AG04450 (cell line): Measurements from ENCODE around the gene TIMM13. TPM values are rescaled to one million over a fixed set of nuclear protein-coding genes. Genes with fewer than 3 reads are reported as not detected.

Experiments
- CTCF ChIA-PET: fragments of 300-600, 350-600 bp; formaldehyde crosslinking; extraction: SDS; loops from one replicate; lab custom pipeline; 2022; ENCODE audit warnings: antibody characterized with exemption, inconsistent platforms; lab: Charles Lee
- POLR2A ChIA-PET: fragments of 350-600 bp; formaldehyde crosslinking; extraction: SDS; loops from one replicate; lab custom pipeline; 2021; ENCODE audit warnings: antibody characterized with exemption, inconsistent platforms; lab: Yijun Ruan, JAX
- DNase-seq: peaks from one replicate; pipeline ENCODE4 v3.0.0-alpha.2; 2011; ENCODE audit warnings: low read depth, low spot score
- H3K27ac ChIP-seq: one replicate; pipeline ENCODE4 v1.5.1; 2012; ENCODE audit warnings: low read depth, low read length, control low read depth
- H3K27me3 ChIP-seq: one replicate; pipeline ENCODE4 v1.6.0; 2012; ENCODE audit warnings: low read length; ENCODE audit not compliant: control insufficient read depth, insufficient read depth
- H3K4me3 ChIP-seq: 2 replicates; pipeline ENCODE4 v1.5.1; 2011; ENCODE audit warnings: mild to moderate bottlenecking, low read depth, low read length, control low read depth
- H3K9me3 ChIP-seq: 2 replicates; pipeline ENCODE4 v1.5.1; 2012; ENCODE audit warnings: low read length; ENCODE audit not compliant: control insufficient read depth, insufficient read depth
- polyA plus RNA-seq: library from polyadenylated mRNA; depleted of rRNA; stranded (reverse); fragments of >200 nt; gene quantifications from 2 replicates; pipeline ENCODE4 v1.2.3, GENCODE V29; 2011
- TF ChIP-seq, protein P1 (sequence below): IDR thresholded peaks from 2 replicates; pipeline ENCODE4 v1.5.1; 2011; ENCODE audit warnings: low read depth, low read length, control low read depth, inconsistent platforms

The TIMM13 gene
- polyA plus RNA-seq, 1 experiment: 21.6 TPM

DNA sequence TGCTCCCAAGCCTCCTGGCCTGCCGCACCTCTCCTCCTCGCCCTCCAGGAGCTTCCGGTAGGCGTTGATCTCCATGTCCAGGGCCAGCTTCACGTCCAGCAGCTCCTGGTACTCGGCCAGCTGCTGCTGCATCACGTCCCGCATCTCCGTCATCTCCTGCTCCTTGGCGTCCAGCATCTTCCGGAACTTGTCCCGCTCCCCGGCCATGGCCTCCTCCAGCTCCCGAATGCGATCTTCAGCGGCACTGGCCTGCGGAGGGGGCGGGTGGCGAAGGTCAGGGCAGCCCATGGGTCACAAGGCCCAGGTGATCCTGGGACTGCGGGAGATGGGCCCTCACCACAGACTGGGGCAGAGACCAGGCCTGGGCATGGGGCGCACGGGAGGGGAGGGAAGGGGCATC is 6.9 kb upstream of the TIMM13 start:
- Histone ChIP-seq H3K4me3 (no peak overlapping the region), H3K27me3 (no peaks in the 10 kb centered on the region), H3K9me3 (no peaks in the 10 kb centered on the region; the same call in 1 of the 2 replicates), H3K27ac (no peak overlapping the region)
- ChIA-PET CTCF (no interaction called here), POLR2A (no interaction called here)
- TF ChIP-seq, protein P1, sequence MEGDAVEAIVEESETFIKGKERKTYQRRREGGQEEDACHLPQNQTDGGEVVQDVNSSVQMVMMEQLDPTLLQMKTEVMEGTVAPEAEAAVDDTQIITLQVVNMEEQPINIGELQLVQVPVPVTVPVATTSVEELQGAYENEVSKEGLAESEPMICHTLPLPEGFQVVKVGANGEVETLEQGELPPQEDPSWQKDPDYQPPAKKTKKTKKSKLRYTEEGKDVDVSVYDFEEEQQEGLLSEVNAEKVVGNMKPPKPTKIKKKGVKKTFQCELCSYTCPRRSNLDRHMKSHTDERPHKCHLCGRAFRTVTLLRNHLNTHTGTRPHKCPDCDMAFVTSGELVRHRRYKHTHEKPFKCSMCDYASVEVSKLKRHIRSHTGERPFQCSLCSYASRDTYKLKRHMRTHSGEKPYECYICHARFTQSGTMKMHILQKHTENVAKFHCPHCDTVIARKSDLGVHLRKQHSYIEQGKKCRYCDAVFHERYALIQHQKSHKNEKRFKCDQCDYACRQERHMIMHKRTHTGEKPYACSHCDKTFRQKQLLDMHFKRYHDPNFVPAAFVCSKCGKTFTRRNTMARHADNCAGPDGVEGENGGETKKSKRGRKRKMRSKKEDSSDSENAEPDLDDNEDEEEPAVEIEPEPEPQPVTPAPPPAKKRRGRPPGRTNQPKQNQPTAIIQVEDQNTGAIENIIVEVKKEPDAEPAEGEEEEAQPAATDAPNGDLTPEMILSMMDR: no peak
- DNase-seq: no peak

DNA sequence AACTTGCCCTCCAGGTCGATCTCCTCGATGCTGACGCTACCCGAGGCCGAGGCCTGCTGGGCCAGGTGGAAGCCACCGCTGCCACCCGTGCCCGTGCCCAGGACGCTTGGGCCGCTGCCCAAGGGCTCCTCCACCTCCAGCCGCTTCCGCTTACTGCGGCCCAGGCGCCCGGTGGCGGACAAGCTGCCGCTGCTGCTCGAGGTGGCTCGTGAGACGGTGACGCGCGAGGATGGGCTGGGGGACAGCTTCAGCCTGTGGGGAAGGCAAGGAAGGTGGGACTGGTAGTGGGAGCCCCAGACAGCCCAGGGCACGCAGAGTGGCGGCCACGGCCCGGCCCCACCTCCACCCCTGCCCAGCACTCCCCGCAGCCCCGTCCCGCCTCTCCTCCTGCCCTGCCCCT is 6.5 kb upstream of the TIMM13 start:
- H3K9me3 ChIP-seq: no peaks in the 10 kb centered on the region; the same call in 1 of the 2 replicates
- CTCF ChIA-PET: no interaction called here
- TF ChIP-seq, protein P1: no peak
- no peaks in the 10 kb centered on the region for H3K27me3 ChIP-seq
- H3K4me3 ChIP-seq: no peak overlapping the region
- POLR2A ChIA-PET: no interaction called here
- DNase-seq: no peak
- H3K27ac ChIP-seq: no peak overlapping the region

DNA sequence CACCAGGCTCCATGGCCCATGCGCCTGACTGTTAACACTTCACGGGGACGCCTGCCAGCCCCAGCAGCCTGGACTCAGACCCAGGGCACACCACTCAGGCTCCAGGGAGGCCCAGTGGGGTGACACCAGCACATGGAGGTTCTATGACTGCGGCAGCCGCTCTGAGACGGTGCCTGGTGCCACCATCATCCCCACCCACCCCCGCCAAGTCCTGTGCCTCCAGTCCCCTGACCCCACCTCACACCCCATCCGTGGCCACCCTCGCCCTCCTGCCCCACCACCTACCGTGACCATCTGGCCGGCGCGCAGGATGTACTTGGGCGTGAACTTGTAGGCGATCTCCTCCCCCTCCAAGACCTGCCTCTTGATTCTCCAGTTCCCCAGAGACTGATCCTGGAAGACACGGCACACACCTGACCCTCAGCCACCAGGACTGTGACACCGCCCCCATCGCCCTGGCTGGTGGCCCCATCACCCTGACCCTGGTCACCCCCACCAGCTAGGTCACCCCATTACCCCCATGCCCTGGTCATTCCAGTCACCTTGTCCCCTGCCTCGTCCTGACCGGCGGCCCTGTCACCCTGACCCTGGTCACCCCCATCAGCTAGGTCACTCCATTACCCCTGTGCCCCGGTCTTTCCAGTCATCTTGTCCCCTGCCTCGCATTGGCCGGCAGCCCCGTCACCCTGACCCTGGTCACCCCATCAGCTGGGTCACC is 4.9 kb upstream of the TIMM13 start:
- no peak overlapping the region for H3K4me3 ChIP-seq
- H3K27me3 ChIP-seq: no peaks in the 10 kb centered on the region
- DNase-seq: no peak
- H3K27ac ChIP-seq: no peak overlapping the region
- ChIA-PET CTCF (interaction anchor here (0.6 kb wide), 2 partner anchors 260 to 276 kb away, joined by 3 to 4 read pairs; no protein-coding TSS in a partner anchor), POLR2A (no interaction called here)
- no peaks in the 10 kb centered on the region; the same call in 1 of the 2 replicates for H3K9me3 ChIP-seq
- TF ChIP-seq, protein P1: no peak

DNA sequence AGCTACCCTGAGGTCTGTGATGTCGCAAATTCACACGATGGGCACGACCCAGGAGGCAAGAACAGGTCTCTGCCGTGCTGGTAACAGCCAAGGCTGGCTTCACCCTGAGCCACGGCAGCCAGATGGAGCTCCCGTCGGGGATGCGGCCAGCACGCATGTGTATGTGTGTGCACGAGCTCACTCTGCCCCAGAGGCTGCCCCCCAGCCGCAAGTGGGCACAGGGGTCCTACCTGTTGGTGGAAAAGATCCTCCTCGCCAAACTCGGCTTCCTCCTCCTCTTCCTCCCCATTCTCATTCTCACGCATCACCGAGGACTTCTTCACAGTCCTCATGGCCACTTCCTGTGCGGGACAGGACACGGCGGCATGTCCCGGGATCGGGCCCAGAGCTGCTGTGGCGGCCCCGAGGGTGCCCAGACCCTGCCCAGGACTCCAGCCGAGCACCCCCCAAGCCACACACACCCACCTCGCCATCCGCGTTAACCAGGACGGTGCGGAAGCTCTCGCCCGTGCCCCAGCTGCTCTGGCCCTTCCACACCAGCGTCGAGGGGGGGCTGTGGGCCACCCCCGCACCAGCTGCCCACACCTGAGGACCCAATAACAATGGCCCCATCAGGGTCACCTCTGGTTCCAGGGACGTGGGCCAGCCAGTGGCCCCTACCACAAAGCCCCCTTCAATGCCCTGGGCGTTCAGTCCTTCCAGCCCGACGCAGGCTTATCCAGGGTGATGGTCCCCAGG is 4.1 kb upstream of the TIMM13 start:
- POLR2A ChIA-PET: interaction anchor here (0.6 to 1.0 kb wide), 2 partner anchors 16 to 45 kb away, joined by 3 read pairs; no protein-coding TSS in a partner anchor
- Histone ChIP-seq H3K4me3 (no peak overlapping the region), H3K27ac (no peak overlapping the region), H3K9me3 (no peaks in the 10 kb centered on the region; the same call in 1 of the 2 replicates), H3K27me3 (no peaks in the 10 kb centered on the region)
- TF ChIP-seq, protein P1: no peak
- CTCF ChIA-PET: no interaction called here
- no peak for DNase-seq
